Heart left ventricle (tissue), 13 donors: ENCODE measurements around the gene ABTB2.

Experiments used
- CTCF ChIP-seq, 12 donors: fragments of 200-600 bp; sonication (generic) in 4 of 12; IDR thresholded peaks; one replicate each; pipeline versions ENCODE4 v1.5.0 to v1.8.0; 2018 to 2022; ENCODE audit warnings: antibody characterized with exemption in 12 of 12, mild to moderate bottlenecking in 5 of 12
- POLR2A ChIP-seq, 2 donors: fragments of 450-650 bp; IDR thresholded peaks; one replicate each; pipeline ENCODE4 v1.6.1; 2017; ENCODE audit warnings: antibody characterized with exemption in 2 of 2, mild to moderate bottlenecking in 2 of 2, moderate library complexity in 2 of 2
- donor health status: ischemic (EF 13 %, LVEDD 7.1; RV severe dilation, severe dysfunction).
- donor health status: DM: no; HTN: yes; CAD: no.
- donor health status: DM: no; HTN: no; CAD: no.
- donor health status: ischemic (EF 25% LVEDD 6.9; RV normal size, moderate dysfunction).
- donor health status: ischemic (EF 25% LVEDD 5.7; RV mildly dilated, moderate dysfunction).
- donor health status: ischemic (EF 35%, LVEDD 5.7; RV mildly dilated, moderate dysfunction).
- donor health status: nonischemic (EF 11% LVEDD 7.7; RV severe dilation, severe dysfunction).
- donor health status: DM: yes; HTN: yes; CAD: no.
- donor health status: PGD.
- donor health status: ischemic (EF 29% LVEDD 5.4; RV normal size, mild dysfunction).
- donor health status: nonischemic (EF 23%, LVEDD 6.1; RV moderate dilation, normal function).

DNA sequence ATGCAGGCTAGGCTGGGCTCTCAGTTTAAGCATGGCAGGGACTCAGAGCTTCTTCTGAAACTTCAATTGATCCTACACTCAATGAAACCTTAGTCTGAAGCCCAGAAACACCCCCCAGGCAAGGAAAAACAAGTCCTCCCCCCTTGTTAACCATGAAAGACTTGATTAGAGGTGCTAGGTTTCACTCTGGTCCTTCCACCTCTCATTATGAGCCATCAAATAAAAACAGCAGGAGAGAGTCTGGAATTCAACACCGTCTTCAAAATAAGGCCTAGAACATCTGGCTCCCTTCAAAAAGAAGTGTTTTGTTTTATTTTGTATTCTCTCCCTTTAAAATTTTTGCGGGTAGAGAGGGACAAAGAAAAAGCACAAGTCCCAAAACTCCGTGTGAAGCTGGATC is 156.7 kb downstream of the ABTB2 start:
- TF ChIP-seq CTCF (IDR thresholded peaks at IDR 0.05) = no peak
- no peak for TF ChIP-seq POLR2A (IDR thresholded peaks at IDR 0.05)
